ENCODE measurements around the gene SLC26A5.

DNA sequence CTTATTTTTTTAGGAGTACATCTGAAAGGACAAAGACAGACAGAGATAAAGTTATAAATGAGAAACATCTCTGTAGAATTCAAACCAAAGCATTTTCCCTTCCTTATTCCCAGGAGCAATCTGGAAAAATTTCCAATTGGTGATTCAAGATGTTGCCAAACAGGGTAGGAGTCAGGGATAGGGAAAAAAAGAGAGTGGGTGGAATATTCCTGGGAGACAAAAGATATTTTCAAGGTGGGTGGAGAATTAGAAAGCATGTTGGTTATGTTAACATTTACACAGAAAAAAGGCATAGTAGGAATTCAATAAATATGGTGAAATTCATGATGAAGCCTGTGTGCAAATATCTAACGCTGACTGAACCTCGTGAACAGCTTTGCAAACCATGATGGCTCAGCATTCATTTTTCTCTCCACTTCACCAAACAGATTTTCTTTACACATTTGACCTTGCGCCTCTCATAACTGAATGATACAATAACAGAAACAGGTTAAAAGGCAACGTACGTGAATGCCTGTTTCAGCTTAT, 25.1 kb downstream of the SLC26A5 start:
- TF ChIP-seq CTCF (IDR thresholded peaks at IDR 0.05; ENCODE audit: low read depth, low read length): no peak
- TF ChIP-seq POLR2A (IDR thresholded peaks at IDR 0.05; ENCODE audit: extremely low read depth, insufficient read length): no peak
